Eye (tissue), 1 donor: ENCODE results near the gene CARD18.
"Not testable (repeated sequence)": the region's sequence is repeated elsewhere in the genome, so short reads cannot be mapped to it uniquely, and the experiment has no call there.

Source experiments
- DNase-seq: peaks from one replicate; pipeline ENCODE4 v3.0.0-alpha.2; 2015

The CARD18 gene

DNA sequence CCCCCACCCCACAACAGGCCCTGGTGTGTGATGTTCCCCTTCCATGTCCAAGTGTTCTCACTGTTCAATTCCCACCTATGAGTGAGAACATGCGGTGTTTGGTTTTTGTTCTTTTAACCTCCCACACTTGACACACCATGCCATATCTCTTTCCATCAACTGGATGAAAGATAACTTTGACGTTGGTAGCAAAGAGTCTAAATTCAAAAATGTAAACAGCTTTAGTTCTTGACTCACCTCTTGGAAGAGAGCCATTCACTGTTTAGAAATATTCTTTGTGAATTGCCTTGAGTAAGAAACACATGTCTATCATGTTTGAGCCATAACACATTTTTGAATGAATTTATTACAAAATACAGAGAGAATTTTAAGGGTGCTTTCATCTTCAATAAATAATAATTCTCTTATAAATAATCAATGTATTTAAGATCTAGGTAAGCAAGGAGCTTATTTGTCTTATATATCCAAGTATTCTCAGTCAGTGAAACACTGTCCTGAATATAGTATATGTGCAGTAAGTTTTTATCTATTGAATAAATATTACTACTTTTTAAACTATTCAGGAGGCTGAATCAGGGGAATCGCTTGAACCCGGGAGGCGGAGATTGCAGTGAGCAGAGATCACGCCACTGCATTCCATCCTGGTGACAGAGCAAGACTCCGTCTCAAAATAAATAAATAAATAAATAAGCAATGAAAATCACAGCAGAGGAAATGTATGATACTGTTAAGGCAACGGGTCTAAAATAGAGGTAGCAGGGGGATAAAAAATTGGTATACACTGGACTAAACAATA lies 6.7 kb downstream of the CARD18 start:
- DNase-seq, result no peak

DNA sequence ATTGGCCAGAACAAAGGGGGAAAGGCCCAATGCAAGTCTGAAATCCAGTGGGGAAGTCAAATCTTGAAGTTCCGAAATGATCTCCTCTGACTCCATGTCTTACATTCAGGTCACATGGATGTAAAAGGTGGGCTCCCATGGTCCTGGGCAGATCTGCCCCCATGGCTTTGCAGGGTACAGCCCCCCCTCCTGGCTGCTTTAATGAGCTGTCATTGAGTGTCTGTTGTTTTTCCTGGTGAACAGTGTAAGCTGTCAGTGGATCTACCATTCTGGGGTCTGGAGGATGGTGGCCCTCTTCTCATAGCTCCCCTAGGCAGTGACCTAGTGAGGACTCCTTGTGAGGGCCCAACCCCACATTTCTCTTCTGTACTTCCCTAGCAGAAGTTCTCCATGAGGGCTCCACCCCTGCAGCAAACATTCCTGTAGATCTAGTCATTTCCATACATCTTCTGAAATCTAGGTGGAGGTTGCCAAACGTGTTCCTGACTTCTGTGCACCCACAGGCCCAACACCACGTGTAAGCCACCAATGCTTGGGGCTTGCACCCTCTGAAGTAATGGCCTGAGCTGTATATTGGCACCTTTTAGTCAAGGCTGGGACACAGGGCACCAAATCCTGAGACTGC lies 9.3 kb downstream of the CARD18 start:
- DNase-seq, result no peak

DNA sequence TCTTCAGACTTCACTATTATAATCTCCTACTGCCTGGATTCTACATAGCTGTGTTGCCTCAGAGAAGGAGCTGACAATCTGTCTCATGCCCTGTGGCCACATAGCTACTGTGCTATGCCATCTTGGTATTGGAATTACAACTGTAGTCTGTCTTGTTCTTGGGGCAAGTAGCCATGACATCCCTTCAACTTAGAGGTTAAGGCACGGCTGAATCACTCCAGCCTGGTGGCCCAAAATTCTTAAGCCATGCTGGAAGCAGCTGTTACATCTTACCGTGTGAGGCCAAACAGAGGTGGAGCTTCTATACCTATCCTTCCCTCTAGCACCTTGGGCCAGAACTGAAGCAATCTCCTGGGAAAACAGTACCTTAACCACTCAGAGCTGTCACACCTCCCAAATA lies 14.8 kb downstream of the CARD18 start:
- DNase-seq, result no peak

DNA sequence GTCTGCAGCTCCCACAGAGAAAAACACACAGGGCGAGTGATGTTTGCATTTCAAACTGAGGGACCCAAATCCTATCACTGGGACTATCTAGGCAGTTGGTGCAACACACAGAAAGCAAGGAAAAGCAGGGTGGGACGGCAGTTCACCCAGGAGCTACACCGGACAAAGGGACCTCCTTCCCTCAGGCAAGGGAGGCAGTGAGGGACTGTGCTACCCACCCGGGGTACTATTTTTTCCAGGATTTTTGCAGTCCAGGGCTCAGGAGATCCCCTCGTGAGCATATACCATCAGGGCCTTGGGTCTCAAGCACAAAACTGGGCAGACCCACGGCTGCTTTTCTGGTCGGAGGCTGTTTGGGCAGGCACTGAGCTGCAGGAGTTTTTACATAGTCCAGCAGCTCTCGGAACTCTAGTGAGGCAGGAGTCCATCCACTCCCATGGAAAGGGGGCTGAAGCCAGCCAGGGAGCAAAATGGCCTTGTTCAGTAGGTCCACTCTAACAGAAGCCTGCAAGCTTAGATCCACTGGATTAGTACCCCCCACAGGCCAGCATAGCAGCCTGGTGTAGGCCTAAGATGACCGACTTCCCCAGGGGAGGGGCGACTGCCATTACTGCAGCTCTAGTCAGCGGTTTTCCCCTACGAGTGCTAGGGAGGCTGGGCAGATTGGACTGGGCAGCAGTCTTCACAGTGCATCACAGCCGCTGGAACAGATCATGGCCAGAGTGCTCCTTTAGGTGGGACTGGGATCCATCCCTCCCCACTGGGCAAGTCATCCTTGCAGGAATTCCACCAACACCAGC lies 28.2 kb downstream of the CARD18 start:
- no peak for DNase-seq

DNA sequence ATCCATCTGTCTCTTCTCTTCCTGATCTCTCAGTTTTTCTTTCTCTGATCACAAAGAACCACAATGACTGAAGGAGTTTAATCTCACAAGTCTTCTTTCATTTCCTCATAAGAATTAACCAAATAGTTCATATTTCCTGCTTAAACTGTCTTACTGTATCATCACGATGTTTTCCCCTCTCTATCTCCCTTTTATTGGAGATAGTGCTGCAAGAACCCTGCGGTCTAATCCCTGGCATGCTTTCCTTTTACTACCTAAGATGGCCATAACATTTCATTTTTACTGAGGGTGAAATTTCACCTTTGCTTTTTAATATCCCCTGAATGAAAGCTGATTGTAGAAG lies 28.9 kb downstream of the CARD18 start:
- no peak for DNase-seq

DNA sequence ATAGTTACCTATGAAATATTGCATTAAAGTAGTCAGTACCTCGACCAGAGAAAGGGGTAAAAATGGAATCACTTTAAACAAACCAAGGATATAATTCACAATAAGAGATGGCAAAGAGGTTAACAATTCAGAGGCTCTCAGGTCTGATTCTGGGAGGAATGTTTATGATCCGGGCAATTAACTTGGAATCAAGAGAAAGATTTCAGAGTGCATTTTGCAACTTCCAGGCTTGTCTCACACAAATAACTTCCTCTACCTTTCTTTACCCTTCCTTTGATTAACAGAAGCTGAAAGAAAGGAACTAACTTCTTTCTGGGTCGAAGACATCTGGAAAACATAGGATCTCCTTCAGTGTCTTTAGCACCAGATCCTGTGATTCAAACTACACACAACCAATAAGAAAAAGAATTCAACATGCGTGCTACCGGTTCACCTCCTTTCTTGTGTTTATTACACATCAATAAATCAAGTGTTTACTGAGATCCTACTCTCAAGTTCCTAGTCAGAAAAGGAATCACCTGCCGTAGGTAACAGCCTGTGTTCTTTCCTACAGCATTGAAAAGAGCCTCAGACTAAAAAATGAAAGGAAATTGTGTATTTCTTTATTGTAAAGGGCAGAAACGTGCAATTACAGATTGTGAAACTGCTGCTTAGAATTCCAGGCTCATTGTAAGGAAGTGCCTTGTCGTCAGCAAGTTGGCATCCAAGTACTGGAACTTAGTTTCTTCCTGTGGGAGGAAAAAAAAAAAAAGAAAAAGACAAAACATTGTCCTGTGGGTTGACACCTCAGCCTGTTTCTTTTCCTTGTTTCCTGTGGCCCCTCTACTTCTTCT lies 29.5 kb downstream of the CARD18 start:
- DNase-seq, result no peak

DNA sequence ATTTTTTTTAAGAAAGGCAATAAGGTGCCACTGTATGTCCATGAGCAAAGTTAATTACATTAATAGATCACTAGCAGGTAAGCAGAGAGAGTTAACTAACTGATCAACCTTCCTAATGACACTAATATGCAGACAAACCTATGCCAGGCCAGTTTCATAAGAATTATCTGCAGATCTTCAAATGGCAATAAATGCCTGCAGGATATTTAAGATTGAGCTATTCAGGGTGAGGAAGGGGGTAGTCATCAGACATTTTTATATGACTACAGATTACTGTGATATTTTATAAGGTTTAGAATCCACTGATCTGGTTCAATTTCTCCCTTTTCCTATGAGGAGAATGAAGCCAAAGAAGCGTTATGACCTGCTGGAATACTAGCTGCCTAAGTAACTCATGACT lies 30.2 kb downstream of the CARD18 start:
- no peak for DNase-seq

DNA sequence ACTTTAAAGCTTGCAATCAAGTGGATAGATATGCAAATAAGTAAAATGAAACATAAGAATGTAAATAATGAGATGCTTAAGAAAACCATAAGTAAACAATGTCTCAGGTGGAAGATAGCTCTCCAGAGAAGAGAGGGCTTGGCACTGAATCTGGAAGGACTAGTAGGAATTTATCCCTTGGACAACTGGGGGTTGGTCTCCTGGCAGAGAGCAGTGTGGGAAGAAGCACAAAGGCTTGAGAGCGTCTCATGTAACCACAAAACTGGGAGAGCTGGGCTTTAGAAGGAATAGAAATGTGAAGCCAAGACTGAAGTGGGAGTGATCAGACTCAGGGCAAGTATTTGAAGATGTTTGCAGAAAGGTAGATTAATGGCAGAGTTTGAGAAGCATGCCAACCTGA lies 31.3 kb downstream of the CARD18 start:
- DNase-seq, result no peak

DNA sequence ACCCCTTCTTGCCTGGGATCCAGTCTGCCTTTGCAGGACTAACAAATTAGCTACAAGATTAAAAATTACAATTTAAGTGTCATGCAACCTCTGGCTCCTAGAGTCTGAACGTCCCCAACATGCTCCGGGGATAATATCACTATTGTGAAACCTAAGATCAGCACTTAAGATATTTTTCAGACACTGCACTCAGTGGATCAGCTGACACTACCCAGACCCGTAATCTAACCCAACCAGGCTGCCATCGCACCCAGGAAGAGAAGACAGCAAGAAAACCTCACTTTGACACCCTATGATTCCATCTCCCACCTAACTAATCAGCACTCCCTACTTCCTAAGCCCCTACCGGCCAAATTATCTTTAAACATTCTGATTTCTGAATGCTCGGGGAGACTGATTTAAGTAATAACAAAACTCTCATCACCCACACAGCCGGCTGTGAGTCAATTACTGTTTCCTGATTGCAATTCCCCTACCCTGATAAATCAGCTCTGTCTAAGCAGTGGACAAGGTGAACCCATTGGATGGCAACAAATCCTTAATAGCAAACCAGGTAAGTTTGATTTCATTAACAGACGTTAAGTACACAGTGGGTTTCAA lies 32.2 kb downstream of the CARD18 start:
- DNase-seq, result not testable (repeated sequence)

DNA sequence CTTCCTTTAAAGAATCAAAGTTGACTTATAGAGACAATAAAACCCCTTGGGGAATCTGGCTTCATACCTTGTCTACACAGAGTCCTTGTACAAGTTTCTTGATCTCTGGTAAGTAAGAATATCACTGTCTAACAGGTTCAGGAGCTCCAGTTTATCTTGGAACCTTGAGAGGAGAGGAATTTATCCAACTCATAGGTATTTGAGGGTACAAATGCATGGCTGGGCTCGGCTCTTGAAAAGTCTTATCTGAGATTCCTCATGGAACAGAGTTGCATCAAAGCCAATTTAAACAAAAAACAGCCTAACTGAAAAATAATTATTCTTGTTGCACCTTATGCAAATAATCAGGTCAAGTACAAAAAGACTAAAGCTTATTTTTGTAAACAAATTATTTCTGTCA lies 33.4 kb downstream of the CARD18 start:
- no peak for DNase-seq

DNA sequence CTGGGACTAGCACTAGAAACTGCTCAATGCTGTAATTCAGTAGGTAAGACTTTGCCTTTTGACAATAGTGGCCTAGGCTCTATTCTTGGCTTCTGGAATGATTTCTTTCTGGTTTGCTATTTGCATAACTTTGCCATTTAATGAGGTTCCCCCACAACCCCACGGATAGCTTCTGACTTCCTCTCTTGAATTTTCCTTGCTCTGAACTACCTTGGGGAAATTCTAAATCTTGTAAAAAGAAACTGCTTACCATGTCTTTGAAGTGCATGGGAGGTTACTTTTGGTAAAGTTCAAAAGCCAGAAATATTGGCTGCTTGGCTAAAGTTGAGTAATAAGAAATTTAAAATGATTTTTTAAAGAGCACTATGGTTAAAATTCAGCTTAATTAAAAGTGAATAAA lies 35.3 kb downstream of the CARD18 start:
- DNase-seq, result no peak

DNA sequence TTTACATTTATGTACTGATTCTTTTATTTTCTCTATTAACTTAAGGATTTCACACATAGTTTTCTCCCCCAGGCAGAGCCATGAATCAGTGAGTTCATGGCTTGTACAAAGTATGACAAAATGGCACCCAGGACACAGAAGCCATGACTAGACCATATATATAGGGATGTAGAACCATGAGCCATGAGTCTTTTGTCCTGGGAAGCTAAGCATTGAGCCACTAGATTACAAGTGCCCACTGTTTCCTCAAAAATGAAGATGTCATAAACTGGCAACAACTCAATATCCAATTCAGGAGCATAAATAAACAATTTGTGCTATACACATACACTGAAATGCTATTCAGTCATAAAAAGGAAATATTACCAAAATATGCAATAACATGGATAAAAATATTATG lies 36.2 kb downstream of the CARD18 start:
- DNase-seq, result no peak

DNA sequence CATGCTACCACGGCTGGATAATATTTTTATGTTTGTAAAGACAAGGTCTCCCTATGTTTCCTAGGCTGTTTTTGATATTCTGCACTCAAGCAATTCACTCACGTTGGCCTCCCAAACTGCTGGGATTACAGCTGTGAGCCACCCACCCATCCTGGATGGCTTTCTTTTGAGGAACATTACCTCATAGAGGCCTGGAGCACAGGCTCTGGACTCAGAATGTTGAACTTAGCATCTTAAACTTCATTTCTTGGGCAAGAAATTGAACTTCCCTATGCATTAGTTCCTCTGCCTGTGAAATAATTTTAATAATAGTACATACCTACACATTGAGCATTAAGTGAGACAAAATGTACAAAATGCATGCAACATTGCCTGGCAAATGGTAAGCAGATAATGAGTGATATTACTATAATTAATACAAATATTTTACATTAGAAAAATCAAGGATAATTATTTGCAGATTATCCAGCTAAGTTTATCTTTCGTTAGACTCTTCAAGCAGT lies 37.4 kb downstream of the CARD18 start:
- DNase-seq, result not testable (repeated sequence)

DNA sequence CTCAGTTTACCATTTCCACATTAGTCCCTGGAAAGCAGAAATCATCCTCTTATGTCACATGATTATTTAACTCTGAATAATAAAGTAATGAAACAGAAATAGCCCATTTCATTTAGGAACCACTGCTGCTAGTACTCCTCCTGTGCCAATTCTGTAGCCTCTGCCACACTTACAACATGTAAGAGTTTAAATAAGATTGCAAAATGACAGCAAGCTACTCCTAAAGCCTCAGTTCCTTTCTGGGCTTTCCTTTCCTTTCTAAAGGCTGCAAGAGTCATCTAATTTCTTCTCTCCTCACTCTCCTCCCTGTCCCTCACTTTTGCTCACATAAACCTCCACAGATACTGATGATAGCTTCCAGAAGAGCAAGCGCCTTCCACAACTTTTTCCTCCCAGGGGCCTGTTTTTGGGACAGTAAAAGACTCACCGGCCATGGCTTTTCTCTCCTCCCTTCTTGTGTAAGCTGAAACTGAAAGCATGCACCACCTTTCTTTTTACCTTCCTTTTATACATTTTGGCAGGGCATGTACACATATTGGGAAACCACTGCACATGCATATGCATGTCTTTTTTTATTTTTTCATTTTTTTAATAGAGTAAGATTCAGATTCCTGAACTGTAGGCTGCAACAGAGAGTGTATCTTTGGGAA lies 38.5 kb downstream of the CARD18 start:
- DNase-seq, result no peak

DNA sequence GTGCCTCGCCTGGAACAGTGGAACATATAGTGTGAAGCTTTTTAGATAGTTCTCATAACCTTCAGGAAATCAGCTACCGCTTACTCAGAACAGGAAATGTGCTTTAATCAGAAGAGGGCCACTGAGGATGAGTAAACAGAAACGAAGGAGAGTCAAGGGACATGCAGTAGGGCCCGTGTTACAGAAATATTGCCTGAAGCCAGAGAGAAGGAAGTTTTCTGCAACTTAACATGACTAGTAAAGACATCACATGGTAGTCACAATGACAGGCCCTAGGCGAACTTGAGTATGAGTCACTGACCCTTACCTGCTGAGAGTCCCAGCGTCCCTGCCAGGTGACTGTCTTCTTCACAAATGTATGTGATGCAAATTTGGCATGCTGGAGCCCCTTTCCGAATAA lies 39.4 kb downstream of the CARD18 start:
- no peak for DNase-seq

DNA sequence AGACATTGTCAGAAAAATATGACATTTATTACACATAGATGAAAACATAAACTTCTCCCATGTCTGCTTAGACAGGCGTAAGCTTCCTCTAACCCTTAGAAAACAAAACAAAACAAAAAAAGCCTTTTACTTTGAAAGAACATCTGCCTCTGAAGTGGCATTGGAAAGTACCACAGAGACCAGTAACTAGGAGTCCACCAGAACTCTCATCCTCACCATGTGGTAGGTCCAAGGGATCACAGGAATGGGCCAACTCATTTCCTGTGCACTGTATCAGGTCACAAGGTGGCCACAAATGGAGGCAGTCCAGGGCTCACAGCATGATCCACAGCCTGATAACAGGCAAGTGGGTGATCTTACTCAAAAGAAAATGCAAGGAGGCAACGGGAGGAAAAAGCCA lies 40.0 kb downstream of the CARD18 start:
- not testable (repeated sequence) for DNase-seq

DNA sequence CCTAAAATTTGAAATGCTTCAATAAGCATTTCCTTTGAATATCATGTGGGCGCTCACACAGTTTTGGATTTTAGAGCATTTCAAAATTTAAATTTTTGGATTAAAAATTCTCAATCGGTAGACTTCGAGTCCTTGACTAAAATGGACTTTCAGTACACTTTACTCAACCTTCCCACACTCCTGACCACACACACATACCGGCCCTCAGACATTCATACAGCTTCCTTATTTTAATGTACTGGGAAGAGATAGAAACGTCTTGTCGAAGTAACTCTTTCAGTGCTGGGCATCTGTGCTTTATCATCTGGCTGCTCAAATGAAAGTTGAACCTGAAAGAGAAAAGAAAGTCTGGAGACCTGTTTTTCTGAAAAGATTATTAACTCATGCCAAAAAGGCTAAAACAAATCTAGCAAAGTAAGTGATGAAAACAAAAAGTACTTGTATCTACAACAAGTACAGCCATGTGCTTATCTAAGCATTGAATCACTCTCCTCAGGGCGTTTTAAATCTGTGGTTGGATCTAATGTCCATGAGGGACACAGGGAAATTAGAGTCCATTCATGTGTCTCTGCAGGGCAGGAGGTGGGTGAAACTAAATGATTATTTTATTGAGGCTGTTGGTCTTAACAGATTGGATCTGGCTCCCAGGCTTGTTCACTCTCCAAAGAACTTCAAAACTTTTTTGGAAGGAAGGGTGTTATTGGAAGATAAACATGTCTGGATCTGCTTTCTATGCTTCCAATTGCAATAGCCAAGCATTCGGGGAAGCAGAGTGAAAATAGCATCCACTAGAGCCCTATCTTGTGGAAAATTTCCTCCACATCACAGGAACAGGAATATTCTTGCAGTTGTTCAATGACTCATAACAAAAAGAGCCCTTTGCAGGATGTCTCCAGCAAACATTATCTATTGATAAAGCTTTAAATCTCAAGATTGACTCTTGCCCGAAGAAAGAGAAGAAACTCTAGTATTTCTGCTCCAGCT lies 47.0 kb downstream of the CARD18 start:
- DNase-seq, result no peak
